Fibroblast of the aortic adventitia (primary cell): ENCODE results near the gene ITPR2. TPM values are rescaled to one million over a fixed set of nuclear protein-coding genes. Genes with fewer than 3 reads are reported as not detected.
"Not testable (repeated sequence)": the region's sequence is repeated elsewhere in the genome, so short reads cannot be mapped to it uniquely, and the experiment has no call there.

Experiments
- DNase-seq: peaks from one replicate; pipeline ENCODE4 v3.0.0-alpha.2; 2010; ENCODE audit warnings: low read depth
- H3K4me3 ChIP-seq: 2 replicates; pipeline ENCODE4 v1.5.1; 2011; ENCODE audit warnings: low read depth, mild to moderate bottlenecking, control low read depth, low read length, moderate library complexity
- CTCF ChIP-seq: IDR thresholded peaks from 2 replicates; pipeline ENCODE4 v1.5.1; 2011; ENCODE audit warnings: mild to moderate bottlenecking, low read length, control low read depth, inconsistent platforms; ENCODE audit not compliant: insufficient read depth
- total RNA-seq: library from RNA; depleted of rRNA; stranded (reverse); fragments of >200 nt; gene quantifications from 2 replicates; pipeline ENCODE4 v1.2.3, GENCODE V29; 2012; ENCODE audit warnings: low replicate concordance

The ITPR2 gene
- total RNA-seq, 1 donor = 15.5 TPM

GRCh38 chr12:26678697-26679660, 154.0 kb downstream of the ITPR2 start:
- DNase-seq = peak; percentile 69
- no peak overlapping the region for H3K4me3 ChIP-seq
- TF ChIP-seq CTCF = no peak

GRCh38 chr12:26671487-26671886, 161.5 kb downstream of the ITPR2 start:
- not testable (repeated sequence) for DNase-seq, H3K4me3 ChIP-seq

DNA sequence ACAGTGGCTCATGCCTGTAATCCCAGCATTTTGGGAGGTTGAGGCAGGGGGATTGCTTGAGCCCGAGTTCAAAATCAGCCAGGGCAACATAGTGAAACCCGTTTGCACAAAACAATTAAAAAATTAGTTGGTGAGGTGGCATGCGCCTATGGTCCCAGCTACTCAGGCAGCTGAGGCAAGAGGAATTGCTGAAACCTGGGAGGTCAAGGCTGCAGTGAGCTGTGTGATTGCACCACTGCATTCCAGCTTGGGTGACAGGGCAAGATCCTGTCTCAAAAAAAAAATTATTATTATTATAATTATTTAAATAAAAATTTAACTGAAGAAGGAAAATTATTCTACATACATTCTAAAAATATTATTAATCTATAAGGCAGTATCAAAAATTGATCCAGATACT, 164.1 kb downstream of the ITPR2 start:
- DNase-seq = no peak
- no peak for TF ChIP-seq CTCF
- H3K4me3 ChIP-seq = no peak overlapping the region

DNA sequence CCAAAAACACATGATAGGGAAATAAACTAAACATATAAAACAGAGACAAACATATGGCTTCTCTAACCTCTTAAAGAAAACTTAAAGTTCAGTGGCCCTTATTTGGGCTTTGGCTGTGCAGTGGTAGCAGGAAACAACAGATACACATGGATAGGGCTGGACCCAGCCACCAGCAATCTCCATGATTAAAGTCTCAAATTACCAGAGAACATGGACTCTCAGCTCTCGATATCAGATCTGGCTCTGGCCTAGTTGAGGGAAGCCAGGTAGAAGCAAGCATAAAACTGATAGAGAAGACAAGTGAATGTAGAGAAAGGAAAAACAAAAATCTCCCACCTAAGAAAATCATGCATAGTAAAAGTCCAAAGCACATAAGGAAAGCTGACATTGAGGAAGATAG, 164.8 kb downstream of the ITPR2 start:
- H3K4me3 ChIP-seq = no peak overlapping the region
- TF ChIP-seq CTCF = no peak
- DNase-seq = no peak

GRCh38 chr12:26666286-26666685, 166.7 kb downstream of the ITPR2 start:
- no peak for TF ChIP-seq CTCF
- DNase-seq = no peak
- H3K4me3 ChIP-seq = no peak overlapping the region

- TF ChIP-seq CTCF = no peak
- no peak for DNase-seq
- no peak overlapping the region for H3K4me3 ChIP-seq
Observed at GRCh38 chr12:26661399-26661798, 171.6 kb downstream of the ITPR2 start.

DNA sequence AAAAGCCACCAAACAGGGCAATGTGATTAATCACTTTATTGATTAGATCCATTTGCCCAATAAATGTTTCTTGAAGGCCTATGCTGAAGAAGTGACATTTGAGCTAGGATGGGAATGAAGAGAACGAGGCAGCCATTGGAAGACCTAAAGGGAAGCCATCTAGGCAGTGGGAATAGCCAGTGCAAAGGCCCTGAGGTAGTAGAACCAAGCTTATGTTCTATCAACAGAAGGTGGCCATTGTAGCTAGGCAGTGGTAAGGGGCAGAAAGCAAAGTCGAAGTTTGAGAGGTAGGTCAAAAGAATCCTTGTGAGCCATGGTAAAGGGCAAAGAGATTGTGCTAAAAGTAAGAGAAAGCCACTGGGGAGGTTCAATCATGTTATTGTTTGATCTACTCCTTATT, 173.1 kb downstream of the ITPR2 start:
- no peak for DNase-seq
- no peak for TF ChIP-seq CTCF
- H3K4me3 ChIP-seq = no peak overlapping the region
